Stimulated activated CD8-positive, alpha-beta memory T cell treated with anti-CD3 and anti-CD28 coated beads, Interleukin-12 subunit alpha, Interleukin-12 subunit beta, amount 100 ng/mL, for 1 hour (primary cell): ENCODE results near the gene PRKCH.

Source experiments
- DNase-seq: peaks from one replicate; pipeline ENCODE4 v3.0.0-alpha.2; 2020; ENCODE audit warnings: low read depth

PRKCH gene

DNA sequence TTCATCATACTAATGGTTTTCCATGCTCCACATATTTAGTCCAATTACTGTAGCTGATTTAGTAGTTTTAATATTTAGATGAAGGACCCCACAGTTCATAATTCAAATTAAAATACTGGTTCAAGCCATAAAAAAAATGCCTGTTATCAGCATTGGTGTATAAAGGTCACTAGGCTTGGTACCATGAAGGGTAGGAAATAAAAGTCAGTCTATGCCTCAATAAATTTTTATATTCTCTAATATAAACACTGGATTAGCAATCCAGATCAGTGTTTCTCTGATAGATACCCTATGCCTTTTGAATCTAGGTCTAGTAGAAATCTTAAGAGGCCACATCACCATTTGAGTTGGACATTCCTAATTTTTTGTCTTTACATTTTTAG lies 210.7 kb downstream of the PRKCH start:
- no peak for DNase-seq

DNA sequence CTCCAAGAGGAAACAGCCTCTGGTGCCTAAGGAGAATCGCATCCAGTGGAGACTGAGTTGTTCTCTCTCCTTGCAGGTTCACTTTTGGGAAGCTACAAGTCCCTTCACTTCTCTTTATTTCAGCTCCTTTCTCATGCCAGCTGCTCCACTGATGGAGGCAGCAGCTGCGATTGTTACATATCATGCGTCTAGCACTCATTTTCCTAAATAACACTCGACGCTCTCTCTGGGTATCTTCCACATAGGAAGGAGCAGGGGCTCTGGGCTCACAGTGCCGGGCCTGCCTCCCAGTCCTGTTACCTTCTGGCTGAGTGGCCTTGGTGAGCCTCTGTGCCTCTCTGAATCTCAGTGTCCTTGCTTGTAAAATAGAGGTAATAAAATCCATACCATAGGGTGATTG lies 211.4 kb downstream of the PRKCH start:
- no peak for DNase-seq

DNA sequence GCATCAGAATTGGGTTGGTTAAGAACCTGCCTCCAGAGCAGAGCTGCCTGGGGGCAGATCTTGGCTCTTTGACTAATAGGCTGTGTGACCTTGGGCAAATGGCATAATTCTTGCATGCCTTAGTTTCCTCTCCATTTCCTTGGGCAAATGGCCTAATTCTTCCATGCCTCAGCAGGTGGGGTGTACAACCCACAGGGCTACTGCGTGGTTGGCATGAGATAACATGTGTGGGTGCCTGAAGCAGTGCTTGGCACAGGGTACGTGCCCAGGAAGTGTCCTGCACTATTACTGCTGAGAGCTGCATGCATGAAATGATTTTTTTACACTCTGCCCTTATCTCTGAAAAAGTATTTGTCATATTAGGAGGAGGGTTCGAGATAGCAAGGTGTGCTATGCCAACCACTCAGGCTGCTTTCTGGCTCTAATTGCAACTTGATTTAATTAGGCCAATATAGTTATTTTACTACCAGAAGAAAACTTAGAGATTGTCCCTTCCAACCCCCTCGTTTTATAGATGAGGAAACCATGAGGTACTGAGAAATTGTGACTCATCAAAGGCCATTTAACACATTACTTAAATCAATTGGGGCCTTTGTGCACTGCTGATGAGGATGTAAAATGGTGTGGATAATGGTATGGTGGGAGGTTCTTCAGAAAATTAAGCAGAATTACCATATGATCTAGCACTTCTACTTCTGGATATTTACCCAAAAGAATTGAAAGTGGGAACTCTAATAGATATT lies 212.3 kb downstream of the PRKCH start:
- DNase-seq: no peak

DNA sequence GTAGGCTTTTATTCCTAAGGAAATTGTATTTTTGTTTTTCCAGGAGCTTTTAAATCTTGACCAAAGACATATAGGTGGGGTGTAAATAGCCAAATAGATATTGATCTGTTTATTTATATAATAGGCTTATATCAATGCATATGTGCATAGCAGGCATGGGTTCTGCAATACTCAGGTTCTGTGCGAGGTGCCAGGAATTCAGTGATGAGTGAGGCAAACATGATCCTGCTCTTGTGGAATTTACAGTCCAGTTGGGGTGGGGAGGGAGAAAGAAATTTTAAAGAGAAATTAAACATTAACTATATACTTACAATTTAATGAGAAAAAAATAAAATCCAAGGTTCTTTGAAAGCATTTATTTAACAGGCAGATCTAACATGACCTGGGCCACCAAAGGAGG lies 213.7 kb downstream of the PRKCH start:
- no peak for DNase-seq

DNA sequence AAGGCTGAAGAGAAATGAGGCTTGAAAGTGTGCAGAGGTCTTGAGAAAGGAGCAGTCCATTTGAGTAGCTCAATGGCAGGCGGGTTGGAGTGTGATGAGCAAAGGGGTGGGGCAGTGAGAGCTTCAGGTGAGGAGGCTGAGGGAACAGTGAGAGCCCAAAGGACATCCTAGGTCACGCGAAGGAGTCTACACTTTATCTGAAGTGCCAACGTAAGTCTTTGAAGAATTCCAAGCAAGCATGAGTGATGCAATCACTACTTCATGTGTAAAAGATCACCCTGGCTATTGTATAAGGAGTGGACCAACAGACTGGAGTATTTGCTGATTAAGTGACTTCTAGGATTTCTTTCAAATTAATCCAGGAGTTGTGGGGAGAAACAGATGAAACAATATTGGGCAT lies 214.1 kb downstream of the PRKCH start:
- no peak for DNase-seq

DNA sequence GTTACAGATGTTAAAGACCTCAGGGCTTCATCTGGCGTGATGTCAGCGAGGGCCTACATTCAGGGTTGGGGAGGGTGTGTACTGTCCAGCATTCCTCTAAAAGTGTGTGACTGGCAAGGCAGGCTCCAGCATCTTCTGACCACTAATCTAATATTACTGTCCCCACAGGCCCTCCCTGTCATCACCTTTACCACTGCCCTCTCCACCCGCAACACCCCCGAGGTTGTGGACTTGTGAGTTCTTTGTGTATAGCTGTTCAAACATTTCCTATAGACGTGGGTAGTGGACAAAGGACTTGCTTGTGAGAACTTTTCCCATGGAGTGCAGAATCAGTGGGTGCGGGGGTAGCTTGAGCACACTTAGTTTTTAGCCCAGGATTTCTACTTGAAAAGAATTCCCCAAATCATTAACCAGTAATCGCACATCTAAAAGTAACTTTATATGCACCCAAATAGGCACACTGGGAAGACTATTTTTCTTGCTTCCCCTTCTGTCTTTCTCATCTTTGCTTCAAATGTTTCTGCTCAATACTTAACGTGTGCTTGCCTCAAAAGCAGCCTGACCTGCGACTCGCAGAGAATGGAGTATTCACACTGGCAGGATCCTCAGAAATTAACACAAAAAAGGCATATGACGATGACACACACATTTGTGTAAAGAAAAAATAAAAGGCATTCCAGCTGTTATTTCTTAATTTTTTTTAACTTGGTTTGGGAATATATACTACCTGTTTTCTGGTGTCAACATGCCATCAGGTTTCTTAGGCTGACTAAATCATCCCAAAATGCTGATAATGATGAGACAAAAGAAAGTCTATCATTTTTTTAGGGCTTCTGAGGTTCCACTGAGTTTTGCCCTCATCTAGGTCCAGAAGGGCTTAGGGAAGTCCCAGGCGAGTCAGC lies 215.5 kb downstream of the PRKCH start:
- no peak for DNase-seq

DNA sequence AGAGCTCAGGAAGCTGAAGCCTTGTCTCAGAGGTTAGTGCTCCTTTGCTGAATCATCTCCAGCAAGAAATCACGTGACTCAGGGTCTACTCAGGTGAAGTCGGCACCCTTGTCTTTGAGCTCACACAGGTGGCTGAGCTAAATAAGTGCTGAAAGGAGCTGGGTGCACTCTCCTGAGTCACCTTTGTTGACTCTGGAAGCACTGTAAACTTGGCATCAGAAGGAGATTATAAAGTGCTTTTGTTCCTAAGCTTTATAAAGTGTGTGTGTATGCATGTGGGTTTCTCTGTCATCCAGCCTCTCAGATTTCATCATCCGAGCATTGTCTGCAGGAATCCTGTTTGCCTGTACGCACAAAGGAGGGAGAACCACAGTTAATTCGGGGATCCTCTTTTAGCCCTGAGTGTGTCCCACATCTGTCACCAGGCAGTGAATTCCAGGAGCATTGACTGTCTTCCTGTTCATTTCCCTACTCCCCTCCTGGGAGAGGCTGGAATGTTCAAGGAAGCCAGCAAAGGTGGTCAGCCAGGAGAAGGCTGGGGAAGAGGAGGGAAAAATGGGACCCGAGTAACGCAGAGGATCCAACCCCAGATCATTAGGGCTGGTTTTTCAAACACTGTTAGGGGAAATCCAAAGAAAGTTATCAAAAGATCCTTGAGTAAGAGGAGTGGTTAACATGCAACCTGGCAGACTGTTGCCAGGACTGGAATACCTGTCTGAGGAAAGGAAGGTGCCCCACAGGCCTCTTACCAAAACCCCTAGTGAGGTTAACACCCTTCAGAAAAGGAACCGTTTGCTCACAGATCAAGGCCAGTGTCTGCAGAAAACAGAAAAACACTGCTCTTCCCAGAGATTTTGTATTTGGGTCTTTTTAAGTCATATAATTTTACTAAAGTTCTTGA lies 216.4 kb downstream of the PRKCH start:
- DNase-seq: no peak

DNA sequence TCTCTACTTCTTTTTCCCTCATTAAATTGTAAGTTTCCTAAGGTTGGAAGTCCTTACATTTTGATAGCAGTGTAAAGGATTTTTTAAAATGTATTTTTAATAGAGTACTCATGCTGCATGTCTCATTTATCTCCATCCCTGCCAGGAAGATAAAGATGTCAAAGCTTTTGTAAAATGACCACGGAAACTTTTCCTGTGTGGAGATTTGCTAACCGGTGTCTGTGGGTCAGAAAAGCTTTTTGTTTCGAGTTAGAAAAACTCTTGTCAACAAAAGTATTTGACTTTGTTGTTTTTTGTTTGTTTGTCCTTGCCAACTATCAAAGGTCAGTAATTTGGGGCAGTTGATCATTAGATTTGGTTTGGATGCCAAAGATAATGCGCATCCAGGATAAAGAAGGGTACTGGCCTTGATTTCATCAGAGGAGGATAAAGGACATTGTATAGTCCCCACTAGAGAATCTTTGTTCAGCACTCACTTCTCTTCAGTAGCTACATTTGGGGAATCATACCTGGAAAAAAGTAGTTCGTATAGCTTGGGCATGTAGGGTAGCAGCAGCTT lies 217.2 kb downstream of the PRKCH start:
- no peak for DNase-seq

DNA sequence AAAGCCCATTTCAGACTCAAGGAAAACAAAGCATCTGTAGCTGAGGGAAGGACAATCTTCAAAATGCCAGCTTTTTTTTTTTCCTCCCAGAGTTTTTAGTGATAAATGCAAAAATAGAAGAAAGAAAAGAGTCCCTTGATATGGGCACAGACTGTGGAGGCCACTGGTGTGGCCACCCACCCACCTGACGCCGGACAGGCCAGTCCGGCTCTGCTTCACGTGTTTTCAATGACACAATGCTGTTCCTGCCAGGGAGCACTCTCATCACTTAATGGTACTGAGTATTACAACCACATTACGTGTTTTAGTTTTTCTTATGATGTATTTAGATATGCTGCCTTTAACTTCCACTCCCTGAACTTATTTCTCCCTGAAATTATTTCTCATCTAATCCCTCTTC lies 218.3 kb downstream of the PRKCH start:
- no peak for DNase-seq

DNA sequence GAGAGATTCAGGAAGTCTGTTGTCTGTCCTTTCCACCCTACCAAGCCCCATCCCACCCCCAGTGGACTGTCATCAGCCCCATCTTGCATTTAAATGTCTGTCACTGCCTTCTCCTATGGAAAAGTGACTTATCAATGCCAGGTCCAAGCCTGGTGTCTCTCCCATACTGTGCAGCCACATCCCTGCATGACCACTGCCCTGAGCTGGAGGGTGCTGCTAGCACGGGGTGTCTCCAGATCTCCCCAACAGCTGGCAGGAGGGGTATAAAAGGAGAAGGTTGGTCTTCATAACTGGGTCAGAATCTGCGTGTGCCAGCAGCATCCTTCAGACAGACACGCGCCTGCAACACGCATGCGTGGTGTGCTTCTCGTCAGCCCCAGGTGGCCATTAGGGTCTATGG lies 219.6 kb downstream of the PRKCH start:
- DNase-seq: no peak

DNA sequence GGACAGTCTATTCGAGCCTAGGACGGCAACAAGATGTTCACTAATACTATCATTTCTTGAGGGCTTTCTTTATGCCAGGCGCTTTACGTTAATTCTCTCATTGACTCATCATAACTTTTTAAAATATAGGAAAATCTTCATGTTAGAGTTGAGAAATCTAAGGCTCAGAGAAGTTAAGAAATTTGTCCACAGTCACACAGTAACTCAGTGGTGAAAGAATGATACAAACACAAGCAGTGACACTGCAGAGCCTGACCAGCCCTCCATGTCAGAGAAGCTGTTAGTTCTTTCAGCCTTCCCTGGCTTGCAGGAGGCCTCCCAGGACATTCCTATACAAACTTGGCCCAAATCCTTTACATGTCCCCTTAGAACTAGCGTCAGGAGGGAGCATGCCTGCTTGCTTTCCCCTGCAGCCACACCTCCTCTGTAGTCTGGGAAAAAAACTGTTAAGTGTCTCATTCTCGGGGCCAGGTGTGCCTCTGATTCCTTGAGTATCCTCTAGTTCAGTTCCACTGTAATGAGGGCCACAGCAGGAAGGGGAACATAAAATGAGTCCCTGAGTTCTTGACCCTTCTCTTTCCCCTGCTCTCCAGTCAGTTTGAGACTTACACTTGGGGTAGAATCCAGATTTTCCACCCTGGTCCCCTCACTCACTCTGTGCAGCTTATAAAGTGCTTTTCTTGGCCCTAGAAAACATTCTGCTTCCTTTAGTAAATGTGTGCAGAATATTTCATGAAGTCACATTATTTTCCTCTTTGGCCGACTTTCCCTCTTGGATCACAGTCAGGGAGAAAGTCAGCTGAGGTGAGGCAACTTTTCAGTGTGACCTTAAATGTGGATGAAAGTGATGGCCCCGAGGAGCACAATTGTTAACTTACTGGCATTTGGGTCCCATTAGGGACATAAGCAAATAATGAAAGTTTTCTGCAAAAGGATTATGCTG lies 221.7 kb downstream of the PRKCH start:
- no peak for DNase-seq

DNA sequence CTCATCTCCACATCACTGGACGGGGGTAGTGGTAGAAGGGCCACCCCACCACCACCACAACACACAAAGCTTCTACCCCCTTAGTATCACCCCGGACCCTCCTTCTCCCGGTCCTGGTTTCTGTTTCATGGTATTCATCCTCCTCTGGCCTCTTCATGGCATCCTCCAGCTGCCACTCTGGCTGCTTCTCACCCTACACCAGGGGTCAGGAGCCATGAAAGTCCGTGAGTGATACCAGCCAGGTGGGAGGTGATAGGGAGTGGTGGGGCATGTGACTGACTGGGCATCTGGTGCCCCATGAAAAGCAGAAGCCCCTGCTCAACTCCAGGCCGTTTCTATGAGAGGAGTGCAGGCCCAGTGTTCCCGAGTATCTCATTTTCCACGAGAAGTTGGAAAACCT lies 222.6 kb downstream of the PRKCH start:
- DNase-seq: no peak

DNA sequence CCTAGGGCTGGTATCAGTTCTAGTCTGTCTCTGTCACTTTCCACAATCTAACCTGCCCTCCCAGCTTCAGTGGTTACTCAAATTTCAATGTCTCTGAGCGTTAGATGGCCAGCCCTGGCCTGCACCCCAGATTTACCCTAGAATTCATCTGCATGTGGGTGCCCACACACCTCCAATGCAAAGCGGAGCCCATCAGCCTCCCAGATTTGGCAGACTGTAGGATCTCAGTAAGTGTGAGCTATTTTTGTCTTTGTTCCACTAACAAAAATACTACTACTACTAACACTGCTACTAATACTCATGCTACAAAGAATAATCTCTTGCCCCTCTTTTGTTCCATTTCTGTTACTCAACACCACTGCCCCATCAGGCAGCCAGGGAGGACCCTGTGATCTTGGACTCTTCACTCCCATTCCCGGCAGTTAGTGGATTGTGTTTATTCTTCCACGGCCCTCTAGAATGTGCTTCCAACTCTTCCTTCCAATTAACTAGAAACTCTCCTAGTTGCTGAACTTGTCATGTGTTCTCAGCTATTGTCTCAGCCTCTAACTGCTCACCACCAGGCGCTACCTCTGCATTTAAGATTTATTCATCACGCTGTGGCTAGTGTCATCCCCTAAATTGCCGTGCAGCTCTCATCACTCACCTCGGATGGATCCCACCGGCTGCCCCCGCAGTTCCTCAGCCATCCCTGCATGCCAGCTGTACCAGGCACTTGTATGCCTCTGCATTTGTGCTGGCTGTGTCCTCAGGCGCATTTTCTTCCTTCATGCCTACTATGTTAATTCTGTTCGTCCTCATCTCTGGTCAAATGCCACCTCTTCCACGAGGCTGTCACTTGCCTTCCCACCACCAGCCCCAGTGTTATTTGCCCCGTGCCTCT lies 223.3 kb downstream of the PRKCH start:
- DNase-seq: no peak

DNA sequence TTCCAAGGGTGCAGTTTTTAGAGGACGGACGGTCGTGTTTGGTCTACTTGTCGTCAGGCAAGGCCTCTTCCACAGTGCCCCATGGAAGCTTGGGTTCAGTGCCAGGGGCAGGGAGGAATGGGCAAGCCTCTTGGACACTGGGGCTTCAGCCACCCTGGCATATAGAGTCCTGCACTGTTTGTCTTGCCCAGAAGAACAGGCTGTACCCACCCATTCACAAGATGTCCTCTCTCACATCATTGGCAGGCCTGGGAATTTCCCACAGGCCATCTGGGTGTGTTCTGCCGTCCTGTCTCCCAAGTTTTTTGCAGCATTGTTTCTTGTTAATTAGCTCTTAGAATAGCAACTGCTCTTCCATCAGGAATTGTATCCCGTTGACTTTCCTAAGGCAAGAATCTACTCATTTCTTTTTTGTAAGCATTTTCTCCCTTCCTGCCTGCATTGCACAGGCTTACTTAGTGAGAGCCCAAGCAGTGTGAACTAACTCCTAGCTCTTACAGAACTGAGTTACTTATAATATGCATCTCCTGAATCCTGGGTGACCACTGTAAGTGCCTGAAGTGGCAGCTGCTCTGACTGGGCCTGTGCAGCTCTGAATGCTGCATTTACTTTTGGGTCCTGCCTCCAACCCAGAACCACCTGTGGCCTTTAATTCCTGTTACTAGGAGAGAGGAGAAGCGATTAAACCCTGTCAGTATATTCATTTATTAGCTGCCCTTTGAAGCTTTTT lies 224.5 kb downstream of the PRKCH start:
- no peak for DNase-seq

DNA sequence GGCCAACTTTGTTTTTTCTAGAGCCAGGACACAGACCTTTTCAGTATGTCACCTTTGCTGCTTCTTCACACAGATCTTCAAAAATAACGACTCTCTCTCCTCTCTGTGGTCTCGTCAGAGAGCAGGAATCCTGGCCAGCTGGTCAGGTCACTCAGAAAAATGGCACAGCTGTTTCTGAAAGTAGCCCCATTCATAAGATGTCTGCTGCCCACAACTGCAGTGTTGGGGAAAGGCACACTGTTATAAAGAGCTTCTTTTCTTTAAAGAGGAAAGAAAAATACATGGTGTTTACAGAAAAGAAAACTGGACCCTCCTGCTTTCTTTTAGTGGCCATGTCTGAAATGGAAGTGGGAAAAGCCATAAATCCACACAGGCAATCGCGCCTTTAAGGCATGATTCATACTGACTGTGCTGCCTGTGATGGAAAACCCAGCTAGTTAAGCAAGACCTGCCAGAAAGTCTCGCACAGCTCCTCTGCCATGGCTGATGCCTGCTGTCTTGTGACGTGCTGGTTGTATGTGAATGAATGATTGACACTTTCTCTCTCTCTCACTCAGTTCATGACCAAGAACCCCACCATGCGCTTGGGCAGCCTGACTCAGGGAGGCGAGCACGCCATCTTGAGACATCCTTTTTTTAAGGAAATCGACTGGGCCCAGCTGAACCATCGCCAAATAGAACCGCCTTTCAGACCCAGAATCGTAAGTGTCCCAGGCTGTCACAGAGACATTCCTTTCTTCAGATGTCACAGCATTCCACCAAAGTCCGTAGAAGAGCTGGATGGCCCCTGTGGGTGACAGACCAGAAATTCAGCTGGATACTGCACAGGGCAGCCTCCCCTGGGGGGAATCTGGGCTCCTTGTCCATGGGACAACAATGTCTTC lies 226.0 kb downstream of the PRKCH start:
- DNase-seq: no peak

DNA sequence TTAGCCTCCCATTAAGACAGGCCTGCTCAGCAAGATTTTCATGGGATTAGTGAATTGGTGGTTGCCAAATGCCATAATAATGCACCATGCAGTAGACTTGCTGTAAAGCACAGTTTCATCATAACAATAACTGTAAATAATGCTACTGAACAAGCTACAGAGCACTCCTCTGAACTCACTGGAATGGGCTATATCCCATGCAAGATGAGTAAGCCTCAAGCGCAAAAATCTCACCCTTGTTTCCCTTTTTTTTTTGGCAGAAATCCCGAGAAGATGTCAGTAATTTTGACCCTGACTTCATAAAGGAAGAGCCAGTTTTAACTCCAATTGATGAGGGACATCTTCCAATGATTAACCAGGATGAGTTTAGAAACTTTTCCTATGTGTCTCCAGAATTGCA lies 228.0 kb downstream of the PRKCH start:
- DNase-seq: no peak

DNA sequence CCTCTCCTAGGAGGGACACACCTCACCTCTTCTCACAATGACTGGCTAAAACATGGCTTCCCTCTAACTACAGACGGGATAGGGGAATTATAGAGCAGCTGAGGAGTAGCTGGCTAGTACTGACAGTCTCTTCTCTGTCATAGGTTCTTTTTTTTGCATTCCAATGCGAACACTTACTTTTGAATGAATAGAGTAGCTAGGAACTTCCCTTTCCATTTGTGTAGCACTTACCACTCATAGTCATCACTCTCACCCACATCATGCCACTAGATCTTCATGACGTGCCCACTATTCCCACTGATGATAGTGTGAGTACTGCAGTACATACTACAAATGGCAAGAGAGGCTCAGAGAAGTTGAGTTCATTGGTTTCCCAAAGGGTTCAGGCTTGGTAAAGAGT lies 230.0 kb downstream of the PRKCH start:
- no peak for DNase-seq

DNA sequence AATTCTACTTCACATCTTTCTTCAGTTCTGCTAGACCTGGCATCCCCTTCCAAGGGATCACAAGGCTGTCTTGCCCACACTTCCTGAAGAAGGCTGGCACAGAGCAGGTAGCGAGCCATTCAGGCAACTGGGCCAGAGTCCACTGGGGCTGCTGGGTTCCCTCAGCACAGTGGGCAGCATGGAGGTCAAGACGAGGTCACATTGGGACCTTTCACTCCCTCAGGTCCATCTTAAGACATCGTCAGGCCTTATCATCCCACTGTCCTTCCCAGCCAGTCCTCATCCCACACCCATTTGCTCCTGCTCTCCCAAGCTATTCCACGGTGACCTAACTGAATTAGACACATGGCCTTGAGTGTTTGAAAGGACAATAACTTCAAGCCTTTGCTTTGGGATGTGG lies 230.9 kb downstream of the PRKCH start:
- DNase-seq: no peak
